GM18499 (cell line): ENCODE data around the gene TOR1B.

Source experiments
- ATAC-seq: cut with Tn5 transposase; IDR thresholded peaks from one replicate; pipeline ENCODE4 v1.9.1; 2021; ENCODE audit warnings: moderate number of reproducible peaks; ENCODE audit not compliant: insufficient read depth, unreplicated experiment

TOR1B gene

GRCh38 chr9:129838707-129839259, 35.8 kb downstream of the TOR1B start:
- ATAC-seq = no peak

GRCh38 chr9:129839324-129840023, 36.5 kb downstream of the TOR1B start:
- ATAC-seq = no peak

GRCh38 chr9:129840034-129840433, 37.0 kb downstream of the TOR1B start:
- ATAC-seq = no peak

- no peak for ATAC-seq
These were observed 38.1 kb downstream of the TOR1B start for GRCh38 chr9:129841071-129841470.

GRCh38 chr9:129845373-129845772, 42.4 kb downstream of the TOR1B start:
- ATAC-seq = no peak

- ATAC-seq = no peak
These were observed 45.9 kb downstream of the TOR1B start for GRCh38 chr9:129848712-129849441.

- no peak for ATAC-seq
These were observed 46.9 kb downstream of the TOR1B start for GRCh38 chr9:129849901-129850300.

GRCh38 chr9:129850821-129851550, 48.0 kb downstream of the TOR1B start:
- no peak for ATAC-seq

- no peak for ATAC-seq
These were observed 48.8 kb downstream of the TOR1B start for GRCh38 chr9:129851821-129852220.

- no peak for ATAC-seq
These were observed 49.6 kb downstream of the TOR1B start for GRCh38 chr9:129852579-129852978.

- ATAC-seq = no peak
These were observed 50.6 kb downstream of the TOR1B start for GRCh38 chr9:129853614-129854013.

- no peak for ATAC-seq
These were observed 51.7 kb downstream of the TOR1B start for GRCh38 chr9:129854588-129855110.

GRCh38 chr9:129857207-129857606, 54.2 kb downstream of the TOR1B start:
- ATAC-seq = no peak

- ATAC-seq = no peak
These were observed 55.4 kb downstream of the TOR1B start for GRCh38 chr9:129858167-129858962.
